NCI-H2107 treated with DMSO at 0.1 percent for 48 hours (cell line): Measurements from ENCODE around the gene PTPMT1.

ENCODE experiments used
- DNase-seq: peaks from one replicate; lab custom pipeline; 2025; ENCODE audit not compliant: unreplicated experiment; lab: John Stamatoyannopoulos, UW

The PTPMT1 gene

DNA sequence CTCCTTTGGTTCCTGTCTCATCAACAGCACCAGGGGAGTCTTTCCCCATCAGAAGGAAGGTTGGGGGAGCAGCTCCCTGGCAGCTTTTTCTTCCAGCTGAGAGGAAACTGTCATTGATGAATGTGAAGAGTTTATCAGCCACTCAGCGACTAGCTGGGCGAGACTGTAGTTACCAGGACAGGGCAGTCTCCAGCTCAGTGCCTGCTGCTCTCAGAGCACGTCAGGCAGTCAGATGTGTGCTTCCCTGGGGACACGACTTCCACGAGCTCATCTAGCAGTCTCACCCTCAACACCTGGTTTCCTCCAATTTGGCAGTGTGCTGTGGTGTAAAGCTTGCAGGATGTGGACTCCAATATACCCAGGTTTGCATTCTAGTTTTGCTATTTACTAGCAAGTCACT is 41.3 kb downstream of the PTPMT1 start:
- no peak for DNase-seq

DNA sequence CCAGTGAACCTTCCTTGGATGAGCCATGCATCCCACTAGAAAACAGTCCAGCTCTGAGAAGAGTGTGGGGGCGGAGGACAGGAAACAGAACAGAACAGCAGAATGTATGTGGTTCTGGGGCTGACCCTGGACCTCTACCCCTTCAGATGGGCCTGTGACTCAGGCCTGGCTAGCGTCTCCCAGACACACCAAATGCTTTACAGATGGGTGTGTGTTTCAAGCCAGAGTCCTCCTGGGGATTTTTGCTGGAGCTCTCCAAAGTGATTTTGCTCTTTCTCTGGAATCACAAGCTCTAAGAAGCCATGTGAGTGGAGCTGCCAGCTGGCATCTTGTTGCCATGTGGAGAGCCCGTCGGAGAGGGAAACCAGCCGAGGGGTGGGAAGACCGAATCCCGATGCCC is 42.0 kb downstream of the PTPMT1 start:
- DNase-seq: no peak

GRCh38 chr11:47609675-47610074 is 44.3 kb downstream of the PTPMT1 start:
- no peak for DNase-seq

GRCh38 chr11:47611348-47611794 is 46.0 kb downstream of the PTPMT1 start:
- DNase-seq: no peak

DNA sequence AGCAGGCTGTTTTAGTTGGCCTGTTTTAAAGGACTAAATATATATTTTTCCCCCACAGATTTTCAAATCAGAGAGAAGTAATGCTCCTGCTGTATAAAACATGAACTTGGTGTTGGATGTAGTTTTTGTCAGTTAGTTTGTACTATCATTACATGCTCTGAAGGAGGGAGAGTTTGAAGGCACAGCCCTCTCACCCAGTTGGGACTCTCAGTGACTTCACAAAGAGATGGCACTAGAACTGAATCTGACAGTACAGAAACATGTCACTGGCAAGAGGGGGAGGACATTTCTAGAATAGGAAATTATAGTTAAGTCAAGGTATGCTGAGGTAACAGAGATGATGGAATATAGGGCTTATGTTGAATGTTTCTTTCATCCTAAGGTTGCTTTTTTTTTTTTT is 49.9 kb downstream of the PTPMT1 start:
- DNase-seq: no peak

DNA sequence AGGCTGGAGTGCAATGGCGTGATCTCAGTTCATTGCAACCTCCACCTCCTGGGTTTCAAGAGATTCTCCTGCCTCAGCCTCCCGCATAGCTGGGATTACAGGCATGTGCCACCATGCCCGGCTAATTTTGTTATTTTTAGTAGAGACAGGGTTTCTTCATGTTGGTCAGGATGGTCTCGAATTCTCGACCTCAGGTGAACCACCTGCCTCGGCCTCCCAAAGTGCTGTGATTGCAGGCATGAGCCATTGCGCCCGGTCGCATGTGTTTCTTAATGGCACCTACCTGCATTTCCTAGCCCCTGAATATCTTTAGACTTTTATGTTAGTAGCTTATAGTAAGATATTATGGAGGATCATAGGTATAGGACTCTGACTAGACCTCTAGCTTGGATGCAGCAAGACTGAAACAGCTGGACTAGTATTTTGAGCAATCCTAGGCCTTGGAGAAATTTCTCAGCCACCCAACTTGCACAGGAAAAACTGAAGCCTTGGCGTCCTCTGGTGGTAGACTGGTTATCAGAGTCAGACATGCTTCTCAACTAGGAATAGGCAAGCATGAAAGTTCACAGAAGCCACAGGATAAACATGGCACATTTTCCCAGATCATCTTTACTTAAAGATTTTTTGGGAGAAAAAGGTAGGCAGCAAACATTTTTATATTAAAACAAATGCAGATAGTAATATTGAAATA is 51.5 kb downstream of the PTPMT1 start:
- peak; percentile 42 for DNase-seq

GRCh38 chr11:47617417-47617809 is 52.0 kb downstream of the PTPMT1 start:
- no peak for DNase-seq

DNA sequence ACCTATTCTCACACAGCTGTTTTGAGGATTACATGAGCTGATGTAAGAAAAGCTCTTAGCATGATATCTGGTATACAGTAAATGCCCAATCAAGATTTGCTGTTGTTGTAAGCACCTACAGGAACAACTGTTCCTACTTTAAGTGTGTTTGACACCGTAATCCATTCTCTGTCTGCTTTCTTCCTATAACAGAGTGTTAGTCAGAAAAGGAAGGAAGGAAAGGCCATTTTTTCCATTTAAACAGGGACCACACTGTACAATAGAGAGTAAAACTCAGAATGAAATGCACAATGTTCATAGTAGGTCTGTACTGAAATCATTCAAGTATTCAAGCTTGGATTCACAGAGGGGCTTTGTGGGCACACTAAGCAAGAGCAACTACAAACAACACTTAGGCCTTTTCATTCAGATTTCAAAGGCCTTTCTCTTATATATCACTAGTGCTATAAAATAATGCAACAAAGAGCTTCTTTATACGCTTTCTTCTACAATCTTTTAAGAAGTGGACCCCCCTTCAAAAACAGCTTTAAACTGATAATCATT is 55.5 kb downstream of the PTPMT1 start:
- no peak for DNase-seq
